ENCODE data around the gene CSGALNACT2. TPM values are rescaled to one million over a fixed set of nuclear protein-coding genes. Genes with fewer than 3 reads are reported as not detected.

The CSGALNACT2 gene
- total RNA-seq, 1 experiment from 2014 or later: 5.1 TPM

- no peaks in the 10 kb centered on the region for H3K36me3 Mint-ChIP-seq
- no peak for ATAC-seq
- TF ChIP-seq E2F5 (CRISPR knock-in tag; IDR thresholded peaks at IDR 0.05): no peak
- TF ChIP-seq, protein P1, sequence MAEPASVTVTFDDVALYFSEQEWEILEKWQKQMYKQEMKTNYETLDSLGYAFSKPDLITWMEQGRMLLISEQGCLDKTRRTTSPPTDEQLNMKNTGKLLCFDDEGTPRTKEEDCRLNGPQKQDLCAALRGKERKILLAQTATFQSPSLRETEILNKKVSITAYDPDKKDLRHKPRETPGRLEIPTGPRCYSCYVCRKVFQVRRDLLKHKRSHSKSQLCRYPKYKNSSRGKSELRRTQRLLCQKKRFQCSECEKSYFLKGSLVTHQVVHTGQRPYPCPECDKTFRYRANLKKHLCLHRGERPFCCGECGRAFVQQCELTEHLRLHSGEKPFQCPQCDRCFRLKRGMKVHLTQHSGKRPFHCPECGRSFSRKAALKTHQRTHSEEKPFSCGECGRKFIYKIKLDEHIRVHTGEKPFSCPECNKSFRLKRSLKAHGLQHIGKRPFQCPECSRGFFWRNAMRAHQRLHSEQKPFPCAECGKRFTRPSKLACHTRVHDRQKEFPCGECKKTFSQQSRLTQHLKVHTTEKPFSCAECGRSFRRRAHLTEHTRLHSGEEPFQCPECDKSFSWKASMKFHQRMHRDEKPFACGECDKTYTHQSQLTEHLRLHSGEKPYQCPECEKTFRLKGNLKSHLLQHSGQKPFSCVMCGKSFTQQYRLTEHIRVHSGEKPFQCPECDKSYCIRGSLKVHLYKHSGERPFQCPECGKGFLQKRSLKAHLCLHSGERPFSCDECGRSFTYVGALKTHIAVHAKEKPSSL (CRISPR knock-in tag; conservative IDR thresholded peaks at IDR 0.05): no peak
- no peak for TF ChIP-seq OVOL2 (CRISPR knock-in tag; IDR thresholded peaks at IDR 0.05; ENCODE audit: borderline replicate concordance)
- CTCF ChIA-PET: interaction anchor here (1.2 to 1.7 kb wide), 5 partner anchors 12 to 986 kb away, joined by 3 to 6 read pairs (median 4); no protein-coding TSS in a partner anchor
- DNase-seq (ENCODE audit: low spot score): peak; percentile 11
- H3K4me3 Mint-ChIP-seq: peak overlapping the region; percentile 74
- H3K27ac Mint-ChIP-seq: no peak overlapping the region
- H3K9me3 Mint-ChIP-seq: no peaks in the 10 kb centered on the region
- H3K4me1 Mint-ChIP-seq: peaks cover 7% of the 10 kb centered on the region
- POLR2A ChIA-PET: no interaction called here
- H3K27me3 Mint-ChIP-seq (ENCODE audit: low read depth): peaks cover 51% of the 10 kb centered on the region
Observed at GRCh38 chr10:43227911-43228782, 89.9 kb downstream of the CSGALNACT2 start.

GRCh38 chr10:43228783-43229207 lies 90.5 kb downstream of the CSGALNACT2 start:
- no peak overlapping the region for H3K27ac Mint-ChIP-seq
- ATAC-seq (no peak), DNase-seq (ENCODE audit: low spot score) (no peak)
- peaks cover 51% of the 10 kb centered on the region for H3K27me3 Mint-ChIP-seq (ENCODE audit: low read depth)
- ChIA-PET CTCF (interaction anchor here (1.2 to 1.7 kb wide), 4 partner anchors 24 to 985 kb away, joined by 3 to 6 read pairs (median 4); no protein-coding TSS in a partner anchor), POLR2A (no interaction called here)
- no peaks in the 10 kb centered on the region for H3K9me3 Mint-ChIP-seq
- no peaks in the 10 kb centered on the region for H3K36me3 Mint-ChIP-seq
- peak overlapping the region; percentile 74 for H3K4me3 Mint-ChIP-seq
- peaks cover 7% of the 10 kb centered on the region for H3K4me1 Mint-ChIP-seq
- TF ChIP-seq GTF2I (CRISPR knock-in tag; conservative IDR thresholded peaks at IDR 0.05) (no peak), CREM (CRISPR knock-in tag; IDR thresholded peaks at IDR 0.05) (no peak), ZNF423 (CRISPR knock-in tag; IDR thresholded peaks at IDR 0.05) (peak; percentile 63), TEAD1 (CRISPR knock-in tag; IDR thresholded peaks at IDR 0.05) (no peak), FOXK1 (CRISPR knock-in tag; IDR thresholded peaks at IDR 0.05) (0 out of 2 replicates have a peak, but pooled peaks have one; percentile 22)
- TF ChIP-seq, protein P2, sequence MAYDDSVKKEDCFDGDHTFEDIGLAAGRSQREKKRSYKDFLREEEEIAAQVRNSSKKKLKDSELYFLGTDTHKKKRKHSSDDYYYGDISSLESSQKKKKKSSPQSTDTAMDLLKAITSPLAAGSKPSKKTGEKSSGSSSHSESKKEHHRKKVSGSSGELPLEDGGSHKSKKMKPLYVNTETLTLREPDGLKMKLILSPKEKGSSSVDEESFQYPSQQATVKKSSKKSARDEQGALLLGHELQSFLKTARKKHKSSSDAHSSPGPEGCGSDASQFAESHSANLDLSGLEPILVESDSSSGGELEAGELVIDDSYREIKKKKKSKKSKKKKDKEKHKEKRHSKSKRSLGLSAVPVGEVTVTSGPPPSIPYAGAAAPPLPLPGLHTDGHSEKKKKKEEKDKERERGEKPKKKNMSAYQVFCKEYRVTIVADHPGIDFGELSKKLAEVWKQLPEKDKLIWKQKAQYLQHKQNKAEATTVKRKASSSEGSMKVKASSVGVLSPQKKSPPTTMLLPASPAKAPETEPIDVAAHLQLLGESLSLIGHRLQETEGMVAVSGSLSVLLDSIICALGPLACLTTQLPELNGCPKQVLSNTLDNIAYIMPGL (CRISPR knock-in tag; IDR thresholded peaks at IDR 0.05): no peak

DNA sequence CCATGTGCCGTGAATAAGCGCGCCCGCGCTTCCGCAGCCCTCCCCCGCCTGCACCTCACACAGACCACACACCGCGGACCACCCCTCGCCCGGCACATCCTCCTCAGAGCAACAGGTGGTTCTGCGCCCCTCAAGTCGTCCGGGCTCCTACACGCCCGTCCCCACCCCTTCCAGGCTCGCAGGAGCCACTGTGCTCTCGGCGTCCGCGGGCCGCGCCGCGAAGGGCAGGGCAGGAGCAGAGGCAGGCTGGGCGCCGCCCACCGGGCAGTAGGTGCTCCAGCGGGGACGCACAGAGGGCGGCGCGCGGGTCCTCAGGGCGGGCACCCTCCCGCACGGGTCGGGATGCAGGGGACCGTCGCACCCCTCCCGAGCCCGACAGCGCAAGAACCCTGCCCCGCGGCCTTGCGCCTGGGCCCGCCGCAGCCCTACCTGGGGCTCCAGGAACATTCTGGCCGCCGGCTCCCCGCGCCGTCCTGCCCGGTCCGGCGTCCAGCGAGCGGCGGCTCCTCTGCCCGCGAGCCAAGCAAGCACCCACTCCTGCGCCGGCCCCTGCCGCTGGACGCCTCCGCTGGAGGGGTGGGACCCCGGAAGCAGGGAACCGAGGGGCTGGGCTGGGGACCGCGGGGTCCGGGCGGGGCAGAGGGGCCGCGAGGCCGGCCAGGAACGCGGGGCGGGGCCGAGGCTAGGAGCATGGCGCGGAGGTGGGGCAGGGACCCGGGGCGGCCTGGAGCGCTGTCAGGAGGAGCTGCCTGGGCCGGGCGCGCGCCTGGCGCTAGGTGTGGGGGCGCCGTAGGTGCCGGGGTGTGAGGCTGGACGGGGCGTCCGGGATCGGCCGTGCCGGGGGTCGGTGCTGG lies 91.2 kb downstream of the CSGALNACT2 start:
- Mint-ChIP-seq H3K4me3 (peak overlapping the region; percentile 74), H3K27ac (no peak overlapping the region), H3K27me3 (ENCODE audit: low read depth) (peaks cover 51% of the 10 kb centered on the region), H3K36me3 (no peaks in the 10 kb centered on the region), H3K9me3 (no peaks in the 10 kb centered on the region), H3K4me1 (peaks cover 7% of the 10 kb centered on the region)
- ATAC-seq: peak; percentile 78
- ChIA-PET CTCF (interaction anchor here (0.5 to 2.7 kb wide), 19 partner anchors 8 to 242 kb away, joined by 3 to 48 read pairs (median 6); partner anchors contain the start of genes RASGEF1A and ZNF487), POLR2A (interaction anchor here (0.6 kb wide), 1 partner anchor 91 kb away, joined by 3 read pairs; no protein-coding TSS in a partner anchor)
- DNase-seq (ENCODE audit: low spot score): peak; percentile 65
- TF ChIP-seq CBFB (CRISPR knock-in tag; IDR thresholded peaks at IDR 0.05; ENCODE audit: low read depth): 0 out of 2 replicates have a peak, but pooled peaks have one; percentile 37
- TF ChIP-seq NR2C2 (CRISPR knock-in tag; IDR thresholded peaks at IDR 0.05): no peak
- no peak for TF ChIP-seq PRDM15 (CRISPR knock-in tag; IDR thresholded peaks at IDR 0.05)
- TF ChIP-seq NFATC4 (CRISPR knock-in tag; IDR thresholded peaks at IDR 0.05): no peak
- TF ChIP-seq, protein P2 (CRISPR knock-in tag; IDR thresholded peaks at IDR 0.05): no peak
- 0 out of 2 replicates have a peak, but pooled peaks have one; percentile 26 for TF ChIP-seq ZNF423 (CRISPR knock-in tag; IDR thresholded peaks at IDR 0.05)
- no peak for TF ChIP-seq USF2 (CRISPR knock-in tag; IDR thresholded peaks at IDR 0.05)
- no peak for TF ChIP-seq OVOL2 (CRISPR knock-in tag; IDR thresholded peaks at IDR 0.05; ENCODE audit: borderline replicate concordance)
- 0 out of 2 replicates have a peak, but pooled peaks have one; percentile 5 for TF ChIP-seq ETV6 (CRISPR knock-in tag; IDR thresholded peaks at IDR 0.05)
